GM18520 (cell line): ENCODE results near the gene FZD2.

Source experiments
- ATAC-seq: cut with Tn5 transposase; IDR thresholded peaks from one replicate; pipeline ENCODE4 v1.9.1; 2021; ENCODE audit not compliant: unreplicated experiment

FZD2 gene

GRCh38 chr17:44604768-44605485, 47.6 kb downstream of the FZD2 start:
- ATAC-seq: no peak

- no peak for ATAC-seq
Measured at GRCh38 chr17:44606658-44607057, 49.4 kb downstream of the FZD2 start.

- ATAC-seq: no peak
Measured at GRCh38 chr17:44607836-44608690, 50.8 kb downstream of the FZD2 start.

DNA sequence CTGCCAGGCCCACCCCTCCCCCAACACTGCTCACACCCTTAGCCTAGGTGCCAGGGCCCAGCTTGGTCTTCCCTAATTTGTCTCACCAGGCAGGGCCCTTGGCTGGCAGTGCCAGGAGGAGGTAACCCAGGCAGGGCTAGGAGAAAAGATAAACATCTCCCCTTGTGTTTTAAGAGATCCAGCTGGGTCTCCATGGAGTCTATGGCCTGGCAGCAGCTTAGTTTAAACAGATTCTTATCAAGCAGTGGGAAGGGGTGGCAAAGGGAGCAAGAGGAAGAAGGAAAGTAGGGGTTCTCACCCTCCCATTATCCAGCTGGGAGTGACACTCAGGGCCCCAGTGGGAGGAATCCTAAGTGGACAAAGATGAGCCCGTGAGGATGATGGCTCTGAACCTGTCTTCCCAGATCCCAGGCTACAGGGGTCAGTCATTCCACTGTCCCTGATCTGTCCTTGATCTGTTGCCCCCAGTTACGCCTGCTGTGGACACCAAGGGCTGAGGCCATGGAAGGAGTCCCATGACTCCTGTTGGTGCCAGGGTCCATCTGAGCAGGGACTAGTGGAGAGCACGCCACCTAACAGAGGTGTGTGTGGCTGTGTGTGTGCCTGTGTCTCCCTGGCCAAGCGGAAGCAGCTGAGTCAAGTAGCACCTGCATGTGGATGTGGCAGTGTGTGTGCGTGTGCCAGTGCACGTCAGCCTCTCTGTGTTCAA, 51.6 kb downstream of the FZD2 start:
- ATAC-seq: no peak

GRCh38 chr17:44610331-44610730, 53.0 kb downstream of the FZD2 start:
- ATAC-seq: no peak
